ENCODE measurements around the gene GPR146.

Gene GPR146

DNA sequence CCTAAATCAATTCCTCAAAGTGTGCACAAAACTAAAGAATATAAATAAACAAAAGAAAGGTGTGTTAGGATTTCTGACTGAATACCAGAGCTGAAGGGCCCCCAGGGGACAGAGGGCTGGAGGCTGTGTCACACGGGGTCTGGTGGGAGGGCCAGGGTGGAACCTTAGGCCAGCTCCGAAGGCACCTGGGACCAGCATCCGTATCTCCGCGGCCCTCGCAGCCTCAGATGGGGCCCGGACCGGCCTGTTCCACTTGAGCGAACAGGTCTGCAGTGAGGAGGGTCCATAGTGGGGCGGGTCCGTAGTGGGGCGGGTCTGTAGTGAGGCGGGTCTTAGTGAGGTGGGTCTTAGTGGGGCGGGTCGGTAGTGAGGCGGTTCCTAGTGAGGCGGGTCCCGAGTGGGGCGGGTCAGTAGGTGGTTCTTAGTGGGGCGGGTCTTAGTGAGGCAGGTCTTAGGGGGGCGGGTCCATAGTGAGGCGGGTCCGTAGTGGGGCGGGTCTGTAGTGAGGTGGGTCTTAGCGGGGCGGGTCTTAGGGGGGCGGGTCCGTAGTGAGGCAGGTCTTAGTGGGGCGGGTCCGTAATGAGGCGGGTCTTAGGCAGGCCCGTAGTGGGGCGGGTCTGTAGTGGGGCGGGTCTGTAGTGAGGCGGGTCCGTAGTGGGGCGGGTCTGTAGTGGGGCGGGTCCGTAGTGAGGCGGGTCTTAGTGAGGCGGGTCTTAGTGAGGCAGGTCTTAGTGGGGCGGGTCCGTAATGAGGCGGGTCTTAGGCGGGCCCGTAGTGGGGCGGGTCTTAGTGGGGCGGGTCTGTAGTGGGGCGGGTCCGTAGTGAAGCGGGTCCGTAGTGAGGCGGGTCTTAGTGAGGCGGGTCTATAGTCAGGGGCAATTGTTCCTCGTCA lies 15.1 kb downstream of the GPR146 start:
- Histone ChIP-seq H3K9ac (ENCODE audit: low read depth, low read length) (no peak overlapping the region; the same call in 1 of the 2 replicates), H3K4me3 (ENCODE audit: low read length) (peak overlapping the region; percentile 70; the same call in 1 of the 2 replicates), H3K27ac (ENCODE audit: low read length) (no peak overlapping the region), H3K27me3 (ENCODE audit: insufficient read depth, low read length) (no peaks in the 10 kb centered on the region), H3K9me3 (ENCODE audit: insufficient read depth, low read depth, low read length) (no peaks in the 10 kb centered on the region), H3K36me3 (ENCODE audit: insufficient read depth, low read depth, low read length) (no peaks in the 10 kb centered on the region), H3K4me1 (ENCODE audit: insufficient read depth, low read length) (peaks cover 3% of the 10 kb centered on the region; the same call in 1 of the 2 replicates)

GRCh38 chr7:1060315-1061072 lies 16.1 kb downstream of the GPR146 start:
- Histone ChIP-seq H3K9me3 (ENCODE audit: insufficient read depth, low read depth, low read length) (no peaks in the 10 kb centered on the region), H3K27me3 (ENCODE audit: insufficient read depth, low read length) (no peaks in the 10 kb centered on the region), H3K27ac (ENCODE audit: low read length) (no peak overlapping the region), H3K9ac (ENCODE audit: low read depth, low read length) (peak overlapping the region; percentile 73; the same call in 1 of the 2 replicates), H3K4me3 (ENCODE audit: low read length) (peak overlapping the region; percentile 70), H3K36me3 (ENCODE audit: insufficient read depth, low read depth, low read length) (no peaks in the 10 kb centered on the region), H3K4me1 (ENCODE audit: insufficient read depth, low read length) (peaks cover 3% of the 10 kb centered on the region; the same call in 1 of the 2 replicates)

DNA sequence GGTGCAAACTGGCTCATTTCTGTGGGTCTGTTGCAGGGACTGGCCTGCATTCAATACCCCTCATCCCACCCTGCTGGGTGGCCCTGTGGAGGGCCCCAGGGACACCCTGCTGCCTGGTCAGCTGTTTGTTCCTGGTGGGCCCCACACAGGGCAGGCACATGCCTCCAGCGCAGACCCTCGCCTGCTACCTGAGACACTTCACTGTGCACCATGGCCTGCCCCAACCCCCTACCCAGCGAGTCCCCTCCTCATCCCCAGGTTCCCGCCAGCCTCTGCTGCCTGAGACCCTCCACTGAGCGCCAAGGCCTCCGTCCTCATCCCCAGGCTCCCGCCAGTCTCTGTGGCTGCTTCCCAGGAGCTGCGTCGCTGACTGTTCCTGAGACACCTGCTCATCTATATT lies 16.8 kb downstream of the GPR146 start:
- no peaks in the 10 kb centered on the region for H3K36me3 ChIP-seq (ENCODE audit: insufficient read depth, low read depth, low read length)
- H3K27ac ChIP-seq (ENCODE audit: low read length) = no peak overlapping the region
- H3K4me1 ChIP-seq (ENCODE audit: insufficient read depth, low read length) = peaks cover 3% of the 10 kb centered on the region; the same call in 1 of the 2 replicates
- no peaks in the 10 kb centered on the region for H3K27me3 ChIP-seq (ENCODE audit: insufficient read depth, low read length)
- H3K4me3 ChIP-seq (ENCODE audit: low read length) = no peak overlapping the region
- no peaks in the 10 kb centered on the region for H3K9me3 ChIP-seq (ENCODE audit: insufficient read depth, low read depth, low read length)
- no peak overlapping the region for H3K9ac ChIP-seq (ENCODE audit: low read depth, low read length)

DNA sequence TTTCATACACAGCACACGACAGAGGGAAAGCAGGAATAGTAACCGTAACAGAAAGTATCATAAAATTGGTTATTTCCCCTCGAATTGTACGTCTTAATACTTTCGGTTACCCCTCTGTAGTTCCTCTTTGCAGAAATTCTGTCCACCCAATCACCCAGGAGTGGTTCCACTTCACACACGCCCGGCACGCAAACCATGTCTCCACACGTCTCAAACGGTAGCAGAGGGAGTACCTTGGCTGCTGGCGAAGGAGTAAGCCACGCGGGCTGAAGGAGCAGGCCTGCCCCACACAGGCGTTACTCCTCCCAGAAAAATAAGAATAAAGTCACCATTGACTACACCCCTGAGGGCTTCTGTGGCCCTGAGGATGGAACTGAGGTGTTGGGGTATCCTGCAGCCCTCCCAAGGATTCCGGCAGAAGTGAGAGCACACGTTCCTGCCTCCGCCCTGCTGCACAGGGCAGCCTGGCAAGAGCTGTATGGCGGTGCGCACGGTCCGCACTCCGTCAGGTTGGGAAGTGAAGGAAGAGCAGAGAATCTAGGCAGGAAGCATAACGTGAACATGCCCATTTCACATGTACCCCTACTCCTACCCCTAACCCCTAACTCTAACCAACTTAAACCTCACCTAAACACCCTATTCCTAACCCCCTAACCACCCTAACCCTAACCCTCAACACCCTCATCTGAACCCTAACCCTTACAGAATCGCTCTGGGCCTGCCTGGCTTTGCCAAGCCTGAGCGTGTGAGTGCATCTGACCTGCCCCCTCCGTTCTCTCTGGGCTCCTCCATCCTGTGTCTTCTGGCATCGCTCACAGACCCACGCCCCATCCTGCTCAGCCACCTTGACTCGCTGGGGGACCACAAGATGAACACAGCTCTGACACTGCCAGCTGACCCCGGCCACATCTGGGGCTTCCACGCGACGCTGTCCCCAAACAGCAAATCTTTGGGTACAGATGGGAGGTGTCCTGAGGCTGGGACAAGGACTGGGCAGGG lies 18.2 kb downstream of the GPR146 start:
- H3K9ac ChIP-seq (ENCODE audit: low read depth, low read length) = no peak overlapping the region; the same call in 1 of the 2 replicates
- H3K36me3 ChIP-seq (ENCODE audit: insufficient read depth, low read depth, low read length) = no peaks in the 10 kb centered on the region
- no peak overlapping the region for H3K27ac ChIP-seq (ENCODE audit: low read length)
- H3K4me1 ChIP-seq (ENCODE audit: insufficient read depth, low read length) = peaks cover 3% of the 10 kb centered on the region; the same call in 1 of the 2 replicates
- no peaks in the 10 kb centered on the region for H3K9me3 ChIP-seq (ENCODE audit: insufficient read depth, low read depth, low read length)
- no peak overlapping the region for H3K4me3 ChIP-seq (ENCODE audit: low read length)
- H3K27me3 ChIP-seq (ENCODE audit: insufficient read depth, low read length) = no peaks in the 10 kb centered on the region

- peaks cover 3% of the 10 kb centered on the region; the same call in 1 of the 2 replicates for H3K4me1 ChIP-seq (ENCODE audit: insufficient read depth, low read length)
Measured at GRCh38 chr7:1063361-1063760, 19.0 kb downstream of the GPR146 start.

GRCh38 chr7:1064581-1064980 lies 20.2 kb downstream of the GPR146 start:
- Histone ChIP-seq H3K4me1 (ENCODE audit: insufficient read depth, low read length) (peaks cover 3% of the 10 kb centered on the region; the same call in 1 of the 2 replicates), H3K9me3 (ENCODE audit: insufficient read depth, low read depth, low read length) (no peaks in the 10 kb centered on the region), H3K27me3 (ENCODE audit: insufficient read depth, low read length) (no peaks in the 10 kb centered on the region), H3K27ac (ENCODE audit: low read length) (no peak overlapping the region), H3K4me3 (ENCODE audit: low read length) (no peak overlapping the region), H3K9ac (ENCODE audit: low read depth, low read length) (no peak overlapping the region), H3K36me3 (ENCODE audit: insufficient read depth, low read depth, low read length) (no peaks in the 10 kb centered on the region)

More at GRCh38 chr7:1063361-1063760, 19.0 kb downstream of the GPR146 start:
- H3K9ac ChIP-seq (ENCODE audit: low read depth, low read length) = no peak overlapping the region
- H3K4me3 ChIP-seq (ENCODE audit: low read length) = no peak overlapping the region
- no peaks in the 10 kb centered on the region for H3K9me3 ChIP-seq (ENCODE audit: insufficient read depth, low read depth, low read length)
- H3K27ac ChIP-seq (ENCODE audit: low read length) = no peak overlapping the region
- H3K27me3 ChIP-seq (ENCODE audit: insufficient read depth, low read length) = no peaks in the 10 kb centered on the region
- no peaks in the 10 kb centered on the region for H3K36me3 ChIP-seq (ENCODE audit: insufficient read depth, low read depth, low read length)

DNA sequence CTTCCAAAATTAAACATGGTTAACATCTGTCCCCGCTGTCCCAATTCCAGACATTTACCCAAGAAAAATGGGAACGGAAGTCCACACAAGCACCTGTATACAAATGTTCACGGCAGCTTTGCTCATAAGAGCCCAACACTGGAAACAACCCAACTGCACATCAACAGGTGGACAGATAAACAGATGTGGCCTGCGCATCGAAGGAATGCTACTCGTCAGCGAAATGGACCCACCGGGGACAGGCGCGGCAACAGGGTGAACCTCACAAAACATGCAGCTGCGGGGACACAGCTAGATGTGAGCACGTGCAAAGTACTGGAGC lies 20.9 kb downstream of the GPR146 start:
- H3K9ac ChIP-seq (ENCODE audit: low read depth, low read length) = no peak overlapping the region
- H3K4me1 ChIP-seq (ENCODE audit: insufficient read depth, low read length) = peaks cover under 1% of the 10 kb centered on the region; the same call in 1 of the 2 replicates
- H3K27ac ChIP-seq (ENCODE audit: low read length) = no peak overlapping the region
- H3K36me3 ChIP-seq (ENCODE audit: insufficient read depth, low read depth, low read length) = no peaks in the 10 kb centered on the region
- H3K9me3 ChIP-seq (ENCODE audit: insufficient read depth, low read depth, low read length) = no peaks in the 10 kb centered on the region
- no peak overlapping the region for H3K4me3 ChIP-seq (ENCODE audit: low read length)
- H3K27me3 ChIP-seq (ENCODE audit: insufficient read depth, low read length) = no peaks in the 10 kb centered on the region

GRCh38 chr7:1065585-1066241 lies 21.4 kb downstream of the GPR146 start:
- no peaks in the 10 kb centered on the region for H3K27me3 ChIP-seq (ENCODE audit: insufficient read depth, low read length)
- H3K9me3 ChIP-seq (ENCODE audit: insufficient read depth, low read depth, low read length) = peaks cover 4% of the 10 kb centered on the region
- no peak overlapping the region for H3K9ac ChIP-seq (ENCODE audit: low read depth, low read length)
- H3K4me3 ChIP-seq (ENCODE audit: low read length) = no peak overlapping the region
- no peaks in the 10 kb centered on the region for H3K4me1 ChIP-seq (ENCODE audit: insufficient read depth, low read length)
- H3K36me3 ChIP-seq (ENCODE audit: insufficient read depth, low read depth, low read length) = no peaks in the 10 kb centered on the region
- H3K27ac ChIP-seq (ENCODE audit: low read length) = no peak overlapping the region

DNA sequence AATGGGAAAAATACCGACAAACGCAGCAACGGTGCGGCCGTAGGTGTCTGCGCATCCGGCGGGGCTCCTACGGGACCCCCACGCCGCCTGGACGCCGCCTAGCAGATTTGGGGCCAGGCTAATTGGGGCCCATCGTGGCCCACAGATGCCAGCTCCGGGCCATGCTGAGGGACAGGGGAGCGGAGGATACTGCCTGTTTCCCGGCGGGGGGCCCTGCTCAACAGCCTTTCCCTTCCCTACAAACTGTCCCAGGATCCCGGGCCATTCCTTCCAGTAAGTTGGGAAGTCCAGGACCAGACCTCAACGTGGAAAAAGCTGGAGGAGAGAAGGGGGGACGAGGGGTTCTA lies 21.9 kb downstream of the GPR146 start:
- no peak overlapping the region for H3K27ac ChIP-seq (ENCODE audit: low read length)
- H3K9me3 ChIP-seq (ENCODE audit: insufficient read depth, low read depth, low read length) = peaks cover 6% of the 10 kb centered on the region
- H3K9ac ChIP-seq (ENCODE audit: low read depth, low read length) = no peak overlapping the region
- no peaks in the 10 kb centered on the region for H3K36me3 ChIP-seq (ENCODE audit: insufficient read depth, low read depth, low read length)
- H3K27me3 ChIP-seq (ENCODE audit: insufficient read depth, low read length) = no peaks in the 10 kb centered on the region
- H3K4me1 ChIP-seq (ENCODE audit: insufficient read depth, low read length) = no peaks in the 10 kb centered on the region
- H3K4me3 ChIP-seq (ENCODE audit: low read length) = no peak overlapping the region

DNA sequence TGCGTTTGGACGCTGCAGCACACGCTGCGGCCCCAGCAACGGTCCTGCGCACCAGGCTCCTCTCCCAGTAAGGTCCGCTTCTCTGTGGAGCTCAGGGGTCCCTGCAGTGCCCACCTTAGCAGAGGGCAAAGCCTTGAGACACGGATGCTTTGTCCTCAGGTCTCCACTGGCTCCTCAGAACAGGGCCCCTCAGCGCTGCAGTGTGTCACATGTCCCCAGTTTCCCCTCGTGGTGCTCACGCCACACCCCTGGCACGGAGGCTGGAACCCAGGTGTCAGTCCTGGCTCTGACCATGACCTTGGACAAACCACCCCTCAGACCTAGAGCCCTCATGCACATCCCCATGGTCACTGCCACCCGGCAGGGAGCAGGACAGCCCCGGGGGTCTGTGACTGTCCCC lies 23.7 kb downstream of the GPR146 start:
- no peaks in the 10 kb centered on the region for H3K4me1 ChIP-seq (ENCODE audit: insufficient read depth, low read length)
- no peaks in the 10 kb centered on the region for H3K36me3 ChIP-seq (ENCODE audit: insufficient read depth, low read depth, low read length)
- no peaks in the 10 kb centered on the region for H3K27me3 ChIP-seq (ENCODE audit: insufficient read depth, low read length)
- H3K9ac ChIP-seq (ENCODE audit: low read depth, low read length) = no peak overlapping the region
- no peak overlapping the region for H3K4me3 ChIP-seq (ENCODE audit: low read length)
- H3K27ac ChIP-seq (ENCODE audit: low read length) = no peak overlapping the region
- peaks cover 6% of the 10 kb centered on the region for H3K9me3 ChIP-seq (ENCODE audit: insufficient read depth, low read depth, low read length)

GRCh38 chr7:1068619-1069018 lies 24.3 kb downstream of the GPR146 start:
- H3K9me3 ChIP-seq (ENCODE audit: insufficient read depth, low read depth, low read length) = peaks cover 6% of the 10 kb centered on the region
- H3K9ac ChIP-seq (ENCODE audit: low read depth, low read length) = no peak overlapping the region
- no peaks in the 10 kb centered on the region for H3K27me3 ChIP-seq (ENCODE audit: insufficient read depth, low read length)
- no peak overlapping the region for H3K4me3 ChIP-seq (ENCODE audit: low read length)
- no peaks in the 10 kb centered on the region for H3K36me3 ChIP-seq (ENCODE audit: insufficient read depth, low read depth, low read length)
- H3K27ac ChIP-seq (ENCODE audit: low read length) = no peak overlapping the region
- H3K4me1 ChIP-seq (ENCODE audit: insufficient read depth, low read length) = no peaks in the 10 kb centered on the region

Data from iPS-20b (cell line).